Transverse colon (tissue), 4 donors: ENCODE results near the gene FOXP1.

Experiments
- CTCF ChIP-seq, 5 experiments: fragments of 200-600 bp in 3 of 5; fragments of 450-650 bp in 2 of 5; sonication (generic) in 3 of 5; IDR thresholded peaks; 1 replicate in 2 of 5; 2 replicates in 3 of 5; pipeline ENCODE4 v1.5.1; 2016 to 2017; ENCODE audit warnings: antibody characterized with exemption in 5 of 5, inconsistent platforms in 3 of 5, mild to moderate bottlenecking in 2 of 5, moderate library complexity in 1 of 5
- EP300 ChIP-seq: sonication (generic); formaldehyde crosslinking; IDR thresholded peaks from one replicate; pipeline ENCODE4 v1.6.1; 2017; ENCODE audit warnings: antibody characterized with exemption, low read depth
- POLR2A ChIP-seq: fragments of 450-650 bp; IDR thresholded peaks from one replicate; pipeline ENCODE4 v1.6.1; 2016; ENCODE audit warnings: antibody characterized with exemption, mild to moderate bottlenecking, moderate library complexity
- POLR2AphosphoS5 ChIP-seq, 3 donors: sonication (generic); formaldehyde crosslinking; IDR thresholded peaks; one replicate each; pipeline ENCODE4 v1.6.1; 2016; ENCODE audit warnings: antibody characterized with exemption in 3 of 3

- TF ChIP-seq CTCF (IDR thresholded peaks at IDR 0.05) (no peak), POLR2AphosphoS5 (IDR thresholded peaks at IDR 0.05) (peak in 1 of 3 donors; percentile 47), POLR2A (peak; percentile 6), EP300 (no peak)
Measured at GRCh38 chr3:71129611-71130431, 453.7 kb downstream of the FOXP1 start.
